Fibroblast of peridontal ligament (primary cell): ENCODE data around the gene RANBP3.
"Not testable (repeated sequence)": the region's sequence is repeated elsewhere in the genome, so short reads cannot be mapped to it uniquely, and the experiment has no call there.

Experiments
- DNase-seq: peaks from one replicate; pipeline ENCODE4 v3.0.0-alpha.2; 2010; ENCODE audit errors: extremely low read depth

Gene RANBP3

DNA sequence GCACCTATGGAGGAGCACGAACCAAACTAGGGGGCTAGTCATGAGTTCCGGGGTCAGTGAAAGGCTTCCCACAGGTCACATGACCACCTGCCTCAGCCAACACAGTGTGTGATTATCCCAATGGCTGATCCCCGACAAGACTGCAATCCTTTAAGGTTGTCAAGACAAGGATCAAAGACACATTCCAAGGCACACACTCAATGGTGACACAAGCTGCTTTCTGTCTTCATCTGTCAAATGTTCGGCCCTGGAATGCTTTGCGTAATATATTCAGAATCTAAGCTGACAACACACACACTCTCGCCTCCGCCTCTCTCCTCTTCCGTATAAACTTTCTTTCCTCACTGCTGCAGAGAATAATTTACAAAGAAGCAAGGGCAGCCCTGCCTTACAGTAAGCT lies 11.7 kb downstream of the RANBP3 start:
- DNase-seq = no peak

GRCh38 chr19:5964816-5965565 lies 12.9 kb downstream of the RANBP3 start:
- DNase-seq = no peak

- DNase-seq = no peak
Observed at GRCh38 chr19:5963855-5964254, 14.1 kb downstream of the RANBP3 start.

- DNase-seq = not testable (repeated sequence)
Observed at GRCh38 chr19:5963259-5963658, 14.7 kb downstream of the RANBP3 start.

DNA sequence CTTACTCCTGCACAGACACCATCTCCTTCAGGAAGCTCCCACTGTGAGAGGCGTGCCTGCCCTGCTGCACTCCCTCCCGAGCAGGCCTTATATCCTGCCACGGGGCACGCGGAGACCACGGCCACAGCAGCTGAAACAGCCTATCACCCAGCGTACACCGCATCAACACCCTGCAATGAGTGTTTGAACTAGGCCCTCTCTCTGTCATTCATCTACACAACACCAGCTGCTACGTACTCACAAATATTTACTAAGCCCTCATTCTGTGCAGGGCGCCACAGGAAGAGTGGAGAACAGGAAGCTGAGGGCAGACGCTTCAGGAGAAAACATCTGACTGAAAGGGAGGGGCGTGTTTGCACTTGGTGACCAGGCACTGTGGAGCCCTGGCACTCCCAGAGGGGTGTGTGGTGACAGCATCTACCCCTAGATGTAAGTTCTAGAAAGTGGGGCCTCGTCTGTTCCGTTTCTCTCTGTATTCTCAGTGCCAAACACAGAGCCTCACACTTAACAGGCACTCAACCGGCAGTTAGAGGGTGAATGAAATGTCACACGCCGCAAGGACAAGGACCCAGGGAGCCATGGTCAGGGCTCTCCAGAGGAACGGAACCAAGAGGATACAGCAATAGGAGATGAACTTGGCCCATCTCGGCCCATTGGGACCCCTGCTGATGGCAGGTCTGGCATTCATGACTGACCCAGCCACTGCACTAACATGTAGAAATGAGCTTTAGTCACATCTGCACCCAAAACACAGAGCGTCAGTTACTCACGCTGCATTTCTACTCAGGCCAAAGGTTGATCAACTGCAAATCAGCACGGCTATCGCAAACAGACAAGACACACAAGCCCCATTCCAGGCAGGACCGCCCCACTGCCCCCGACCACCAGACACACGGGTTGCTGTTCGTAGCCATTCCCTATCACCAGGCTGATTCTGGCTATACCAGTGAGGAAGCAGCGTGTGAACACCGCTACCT lies 15.7 kb downstream of the RANBP3 start:
- DNase-seq = no peak

DNA sequence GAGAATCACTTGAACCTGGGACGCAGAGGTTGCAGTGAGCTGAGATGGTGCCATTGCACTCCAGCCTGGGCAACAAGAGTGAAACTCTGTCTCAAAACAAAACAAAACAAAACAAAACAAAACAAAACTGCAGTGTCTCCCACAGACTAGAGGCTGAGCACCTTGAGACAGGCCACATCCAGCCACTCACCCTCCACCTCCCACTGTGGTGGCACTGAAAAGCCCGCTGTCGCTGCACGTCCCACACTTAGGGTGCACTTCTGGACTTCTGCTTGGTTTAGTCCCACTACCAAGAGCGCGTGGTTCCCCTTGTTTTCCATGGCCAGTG lies 16.3 kb downstream of the RANBP3 start:
- DNase-seq = not testable (repeated sequence)

DNA sequence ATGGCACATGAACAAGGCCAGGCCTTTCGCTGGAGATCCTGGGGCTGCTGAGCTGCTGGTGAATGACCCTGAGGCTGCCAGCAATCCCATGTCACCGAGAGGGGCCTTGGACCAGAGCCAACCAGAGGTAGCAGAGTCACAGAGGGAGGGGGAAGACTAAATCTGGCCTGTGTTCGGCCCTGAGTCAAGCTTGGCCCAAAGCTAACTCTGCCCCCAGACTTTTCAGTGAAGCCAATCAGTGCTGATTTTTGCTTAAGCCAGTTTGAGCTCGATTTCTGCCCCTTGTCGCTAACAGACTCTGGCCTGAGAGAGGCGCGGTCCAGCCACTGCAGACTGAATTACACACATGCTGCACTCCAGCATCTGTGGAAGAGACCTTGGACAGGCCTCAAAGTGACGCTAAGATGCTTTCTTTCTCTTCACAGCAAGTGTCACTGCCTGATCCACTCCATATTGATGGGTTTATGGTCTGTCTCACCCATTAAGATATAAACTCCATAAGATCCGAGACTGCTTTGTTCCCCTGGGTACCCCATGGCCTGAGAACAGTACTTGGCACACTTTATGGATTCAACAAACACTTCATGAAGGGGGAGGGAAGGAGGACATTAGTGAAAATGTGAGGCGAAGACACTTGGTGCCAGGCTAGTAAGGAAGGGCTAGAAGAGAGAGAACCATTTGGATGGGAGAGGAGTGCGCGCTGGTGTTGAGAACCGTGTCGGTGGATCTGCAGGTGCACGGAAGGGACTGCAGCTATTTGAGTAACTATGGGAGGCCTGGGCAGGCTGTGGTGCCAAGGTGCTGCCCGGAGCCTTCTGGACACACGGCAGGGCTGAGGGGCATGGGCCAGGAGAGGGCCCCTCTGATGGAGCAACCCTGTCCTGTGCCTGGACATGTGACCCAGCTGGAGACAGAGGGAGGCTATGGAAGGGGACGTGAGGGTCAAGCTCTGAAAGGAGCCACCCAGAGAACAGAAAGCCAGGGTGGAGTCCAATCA lies 17.6 kb downstream of the RANBP3 start:
- no peak for DNase-seq

DNA sequence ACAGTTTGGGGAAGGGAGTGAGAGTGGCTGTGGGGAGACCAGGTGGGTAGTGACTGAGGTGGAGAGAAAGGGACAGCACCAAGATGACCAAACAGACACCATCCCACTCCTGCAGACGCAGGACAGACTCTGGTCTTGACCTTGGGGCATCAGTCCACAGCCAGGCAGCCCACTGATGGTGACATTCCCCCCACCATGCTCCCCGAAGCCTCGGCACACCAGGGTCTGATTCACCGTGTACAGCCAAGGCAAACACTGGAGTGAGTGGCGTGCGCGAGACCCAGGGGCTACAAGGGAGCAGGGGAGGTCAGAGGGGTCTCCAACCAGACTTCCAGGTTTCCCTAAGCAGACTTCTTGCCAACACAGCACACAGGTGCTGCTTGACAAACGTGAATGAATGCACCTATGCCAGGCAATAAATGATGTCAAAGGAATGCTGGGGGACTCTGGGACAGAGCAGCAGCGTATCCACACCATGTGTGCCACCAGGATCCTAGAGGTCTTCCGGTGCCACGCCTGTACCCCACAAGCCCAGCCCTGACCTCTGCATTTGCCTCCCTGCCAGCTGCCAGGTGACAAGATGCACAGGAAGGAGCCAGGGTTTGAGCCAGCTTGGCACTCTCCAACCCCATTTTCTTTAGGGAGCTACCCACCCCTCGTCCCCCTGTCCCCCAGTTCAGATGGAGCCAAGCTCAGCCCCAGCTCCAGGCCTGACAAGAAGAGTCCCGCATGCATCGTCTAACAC lies 18.5 kb downstream of the RANBP3 start:
- DNase-seq = no peak

- no peak for DNase-seq
Observed at GRCh38 chr19:5958851-5959122, 19.2 kb downstream of the RANBP3 start.

DNA sequence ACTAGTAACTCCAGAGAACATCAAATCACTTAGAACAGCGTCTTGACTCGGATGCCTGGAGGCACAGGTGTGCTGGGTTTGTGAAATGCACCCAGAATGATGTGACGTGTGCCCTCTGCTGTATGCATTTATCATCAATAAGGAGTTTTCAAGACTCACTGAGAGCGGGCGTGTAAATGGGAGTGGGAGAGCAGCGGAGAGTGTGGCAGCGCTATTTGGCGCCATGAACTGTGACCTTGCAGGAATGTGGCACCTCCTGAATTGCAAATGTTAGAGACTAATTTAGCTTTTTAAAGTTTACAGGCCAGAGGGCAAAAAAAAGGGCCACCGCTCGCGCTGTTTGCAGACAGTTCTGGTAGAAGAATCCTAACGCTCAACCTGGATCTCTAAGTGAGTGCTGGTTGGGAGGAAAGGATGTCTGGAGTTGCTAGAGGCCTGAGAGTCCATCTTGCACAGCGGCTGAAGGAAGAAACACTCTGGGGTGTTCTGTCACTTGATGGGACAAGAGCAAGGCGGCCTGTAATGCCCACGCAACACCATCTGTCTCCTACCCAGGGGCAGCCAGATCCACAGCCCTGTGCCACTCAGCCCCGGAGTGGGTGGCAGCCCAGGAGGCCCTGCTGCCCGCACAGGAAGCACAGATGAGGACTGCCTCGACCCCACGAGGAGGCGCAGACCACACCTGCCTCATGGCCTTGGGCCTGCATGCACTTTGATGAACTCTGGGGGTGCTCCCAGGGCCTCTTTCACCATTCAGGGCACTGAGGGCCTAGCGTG lies 19.7 kb downstream of the RANBP3 start:
- no peak for DNase-seq

GRCh38 chr19:5957170-5957569 lies 20.8 kb downstream of the RANBP3 start:
- no peak for DNase-seq

- no peak for DNase-seq
Observed at GRCh38 chr19:5956728-5957127, 21.2 kb downstream of the RANBP3 start.

GRCh38 chr19:5956323-5956722 lies 21.6 kb downstream of the RANBP3 start:
- DNase-seq = no peak

DNA sequence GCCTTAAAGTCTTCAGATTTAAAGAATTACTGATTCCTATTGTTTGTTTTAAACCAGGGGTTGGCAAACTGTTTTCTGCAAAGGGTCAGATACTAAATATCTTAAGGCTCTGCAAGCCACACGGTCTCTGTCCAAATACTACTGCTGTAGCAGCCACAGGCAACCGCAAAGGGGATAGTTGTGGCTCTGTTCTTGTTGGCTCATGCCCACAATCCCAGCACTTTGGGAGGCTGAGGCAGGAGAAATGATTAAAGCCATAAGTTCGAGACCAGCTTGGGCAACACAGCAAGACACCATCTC lies 22.4 kb downstream of the RANBP3 start:
- peak; percentile 73 for DNase-seq

- no peak for DNase-seq
Observed at GRCh38 chr19:5954293-5954692, 23.6 kb downstream of the RANBP3 start.

- peak; percentile 56 for DNase-seq
Observed at GRCh38 chr19:5953680-5954213, 24.2 kb downstream of the RANBP3 start.

DNA sequence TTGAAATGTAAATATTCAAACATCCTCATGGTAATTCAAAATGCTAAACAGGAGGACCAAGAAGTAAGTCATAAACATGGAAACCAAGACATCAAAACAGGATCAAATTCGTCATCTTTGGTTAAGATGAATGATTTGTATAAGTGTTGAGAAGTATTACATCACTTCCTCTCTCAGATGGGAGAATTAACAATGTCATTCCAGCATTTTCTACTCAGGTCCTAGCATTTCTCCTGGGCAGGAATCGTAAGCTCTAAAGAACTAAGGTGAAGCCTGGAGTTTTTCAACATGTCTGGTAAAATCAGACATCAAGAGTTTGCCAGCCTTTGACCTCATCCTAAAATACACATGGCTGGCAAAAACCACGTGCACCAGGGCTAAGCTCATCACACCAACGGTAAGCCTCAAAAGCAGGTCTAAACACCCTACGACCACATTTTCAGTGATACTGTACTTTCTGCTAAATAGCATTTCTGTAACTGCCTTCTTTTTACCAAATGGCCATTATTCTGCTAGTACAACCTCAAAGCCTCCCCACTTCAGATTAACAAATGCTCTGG lies 24.8 kb downstream of the RANBP3 start:
- peak; percentile 66 for DNase-seq

DNA sequence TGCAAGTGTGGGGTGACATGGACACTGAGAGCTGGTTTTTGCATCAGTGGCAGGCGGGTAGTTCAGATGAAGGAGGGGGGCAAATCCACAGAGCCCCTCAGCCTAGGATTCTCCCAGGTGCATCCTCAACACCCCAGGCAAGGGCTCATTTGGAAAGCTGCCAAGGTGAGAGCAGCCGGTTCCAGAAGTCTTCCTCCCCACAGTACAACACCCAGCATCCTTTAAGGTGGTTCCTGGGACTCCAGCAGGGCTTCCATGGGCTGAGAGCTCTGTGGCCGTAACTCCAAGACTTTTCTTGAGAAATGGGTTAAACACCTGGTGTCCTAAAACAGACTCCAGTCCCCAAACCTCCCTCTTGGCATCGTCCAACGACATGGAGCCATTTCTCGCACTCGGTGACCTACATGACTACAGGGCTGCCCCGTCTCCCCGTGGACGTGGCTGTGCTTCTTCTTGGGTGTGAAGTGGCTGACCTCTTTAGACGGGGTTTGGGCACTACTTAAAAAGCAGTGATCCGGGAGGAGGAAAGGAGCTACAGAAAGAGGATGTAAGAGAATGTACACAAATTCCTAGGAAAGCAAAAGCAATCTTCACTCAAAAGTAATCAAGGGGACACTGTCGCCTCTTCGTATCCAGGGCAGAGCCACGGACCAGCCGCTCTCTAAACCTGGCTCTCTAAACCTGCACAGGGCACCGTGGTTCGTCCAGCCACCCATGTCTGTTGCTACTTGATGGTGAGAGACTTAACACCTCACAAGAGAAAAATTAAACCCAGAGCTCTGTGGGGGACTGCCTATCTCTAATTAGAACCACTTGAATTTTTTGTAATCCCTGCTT lies 25.5 kb downstream of the RANBP3 start:
- DNase-seq = no peak

DNA sequence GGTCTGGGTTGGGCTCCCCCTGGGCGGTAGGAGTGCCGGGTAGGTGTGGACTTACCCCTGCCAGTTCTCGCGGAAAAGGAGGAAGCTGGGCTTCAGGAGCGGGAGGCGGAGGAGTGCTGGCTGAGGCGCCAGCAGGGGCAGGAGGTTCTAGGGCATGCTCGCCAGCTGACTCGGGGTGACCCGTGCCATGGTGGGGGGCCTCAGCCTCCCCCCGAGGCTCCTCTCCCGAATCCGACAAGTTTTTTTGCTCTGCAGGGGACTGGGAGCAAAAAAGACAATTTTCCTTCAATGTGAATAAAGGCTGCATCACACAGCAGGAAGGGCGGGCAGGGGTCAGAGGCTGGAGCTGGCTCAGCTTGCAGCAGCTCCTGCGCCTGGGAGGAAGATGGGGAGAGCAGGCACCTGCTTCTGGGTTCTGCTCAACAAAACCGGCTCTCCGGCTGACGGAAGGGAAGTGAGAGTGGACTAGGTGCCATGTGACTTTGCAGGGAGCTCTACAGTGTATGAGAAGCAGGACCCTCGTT lies 26.5 kb downstream of the RANBP3 start:
- no peak for DNase-seq
